ENCODE results near the gene BMP4.

Gene BMP4

DNA sequence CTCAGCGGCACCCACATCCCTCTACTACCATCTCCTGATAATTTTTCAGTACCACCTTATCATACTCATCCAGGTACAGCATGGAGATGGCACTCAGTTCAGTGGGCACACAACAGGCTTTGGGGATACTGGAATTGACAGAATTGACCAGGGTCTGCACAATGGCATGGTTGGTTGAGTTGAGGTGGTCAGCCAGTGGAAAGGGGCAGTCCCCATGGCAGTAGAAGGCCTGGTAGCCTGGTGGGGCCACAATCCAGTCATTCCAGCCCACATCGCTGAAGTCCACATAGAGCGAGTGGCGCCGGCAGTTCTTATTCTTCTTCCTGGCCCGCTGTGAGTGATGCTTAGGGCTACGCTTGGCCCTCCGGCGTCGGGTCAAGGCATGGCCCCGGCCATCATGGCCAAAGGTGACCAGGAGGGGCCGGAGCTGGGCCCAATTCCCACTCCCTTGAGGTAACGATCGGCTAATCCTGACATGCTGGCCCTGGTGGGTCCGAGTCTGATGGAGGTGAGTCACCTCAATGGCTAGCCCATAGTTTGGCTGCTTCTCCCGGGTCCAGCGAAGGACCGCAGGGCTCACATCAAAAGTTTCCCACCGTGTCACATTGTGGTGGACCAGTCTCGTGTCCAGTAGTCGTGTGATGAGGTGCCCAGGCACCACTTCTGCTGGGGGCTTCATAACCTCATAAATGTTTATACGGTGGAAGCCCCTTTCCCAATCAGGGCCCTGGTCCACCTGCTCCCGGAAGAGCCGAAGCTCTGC, 6.4 kb downstream of the BMP4 start:
- TF ChIP-seq, protein P1, sequence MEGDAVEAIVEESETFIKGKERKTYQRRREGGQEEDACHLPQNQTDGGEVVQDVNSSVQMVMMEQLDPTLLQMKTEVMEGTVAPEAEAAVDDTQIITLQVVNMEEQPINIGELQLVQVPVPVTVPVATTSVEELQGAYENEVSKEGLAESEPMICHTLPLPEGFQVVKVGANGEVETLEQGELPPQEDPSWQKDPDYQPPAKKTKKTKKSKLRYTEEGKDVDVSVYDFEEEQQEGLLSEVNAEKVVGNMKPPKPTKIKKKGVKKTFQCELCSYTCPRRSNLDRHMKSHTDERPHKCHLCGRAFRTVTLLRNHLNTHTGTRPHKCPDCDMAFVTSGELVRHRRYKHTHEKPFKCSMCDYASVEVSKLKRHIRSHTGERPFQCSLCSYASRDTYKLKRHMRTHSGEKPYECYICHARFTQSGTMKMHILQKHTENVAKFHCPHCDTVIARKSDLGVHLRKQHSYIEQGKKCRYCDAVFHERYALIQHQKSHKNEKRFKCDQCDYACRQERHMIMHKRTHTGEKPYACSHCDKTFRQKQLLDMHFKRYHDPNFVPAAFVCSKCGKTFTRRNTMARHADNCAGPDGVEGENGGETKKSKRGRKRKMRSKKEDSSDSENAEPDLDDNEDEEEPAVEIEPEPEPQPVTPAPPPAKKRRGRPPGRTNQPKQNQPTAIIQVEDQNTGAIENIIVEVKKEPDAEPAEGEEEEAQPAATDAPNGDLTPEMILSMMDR (IDR thresholded peaks at IDR 0.05; ENCODE audit: poor library complexity, severe bottlenecking): no peak
- no peak overlapping the region for H3K4me3 ChIP-seq (ENCODE audit: severe bottlenecking)

DNA sequence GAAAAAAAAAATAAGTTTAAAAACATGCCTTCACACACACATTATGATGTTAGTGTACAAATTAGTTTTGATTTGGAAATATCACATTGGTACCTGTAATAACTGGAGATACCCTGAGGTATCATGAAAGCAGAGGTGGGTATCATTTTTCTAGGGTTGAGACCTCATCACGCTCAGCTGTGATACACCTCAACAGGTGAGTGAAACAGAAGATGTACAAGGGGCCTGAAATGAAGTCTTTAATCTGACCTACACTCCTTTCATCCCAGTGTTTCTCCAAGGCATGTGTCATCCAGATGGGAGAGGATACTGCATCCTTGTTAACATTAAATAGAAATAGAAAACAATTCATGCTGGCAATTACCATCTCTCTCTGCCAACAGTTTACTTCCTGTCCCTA, 7.4 kb downstream of the BMP4 start:
- no peaks in the 10 kb centered on the region for H3K27me3 ChIP-seq (ENCODE audit: insufficient read depth, poor library complexity, severe bottlenecking)

More for the DNA sequence above, 6.4 kb downstream of the BMP4 start:
- peaks cover 9% of the 10 kb centered on the region for H3K27me3 ChIP-seq (ENCODE audit: insufficient read depth, poor library complexity, severe bottlenecking)
- H3K36me3 ChIP-seq (ENCODE audit: low read depth): no peaks in the 10 kb centered on the region
- no peak for DNase-seq (ENCODE audit: low spot score)
- no peaks in the 10 kb centered on the region for H3K9me3 ChIP-seq (ENCODE audit: severe bottlenecking)
- H3K4me1 ChIP-seq (ENCODE audit: insufficient read depth, poor library complexity, severe bottlenecking): no peaks in the 10 kb centered on the region
- no peak overlapping the region for H3K27ac ChIP-seq (ENCODE audit: poor library complexity, severe bottlenecking)
- no peak for ATAC-seq (ENCODE audit: low read depth)

DNA sequence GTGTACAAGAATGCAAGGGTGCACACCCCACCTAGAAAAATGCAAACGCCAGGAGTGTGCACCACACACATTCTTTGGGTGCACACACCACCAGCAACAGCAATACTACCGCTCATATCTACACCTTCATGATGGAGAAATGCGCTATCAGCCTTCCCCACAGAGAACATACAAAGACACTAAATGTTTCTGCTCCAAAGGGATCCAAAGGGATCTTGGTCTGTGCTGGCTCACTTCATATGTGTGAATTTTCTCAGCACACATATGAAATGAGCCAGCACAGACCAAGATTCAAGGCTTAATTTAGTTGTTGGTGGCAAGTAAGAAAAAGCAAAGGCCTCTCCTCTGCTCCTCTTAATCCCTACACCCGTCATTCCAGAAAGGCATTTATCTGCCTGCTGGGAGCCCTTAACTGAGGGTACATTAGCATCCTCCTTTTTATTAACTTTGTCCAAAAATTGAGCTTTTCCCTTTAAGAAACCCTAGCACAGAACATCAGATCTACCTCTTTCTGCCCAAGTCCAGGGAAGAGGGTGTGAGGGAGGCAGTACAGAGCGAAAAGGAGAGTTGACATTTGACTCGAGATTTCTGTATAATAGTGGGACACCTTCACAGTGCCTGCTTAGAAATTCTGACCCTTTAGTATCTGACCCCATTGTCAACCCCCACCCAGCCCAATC, 8.3 kb downstream of the BMP4 start:
- TF ChIP-seq, protein P1 (IDR thresholded peaks at IDR 0.05; ENCODE audit: poor library complexity, severe bottlenecking): no peak
- no peaks in the 10 kb centered on the region for H3K27me3 ChIP-seq (ENCODE audit: insufficient read depth, poor library complexity, severe bottlenecking)
- no peak for ATAC-seq (ENCODE audit: low read depth)
- no peak overlapping the region for H3K4me3 ChIP-seq (ENCODE audit: severe bottlenecking)
- H3K36me3 ChIP-seq (ENCODE audit: low read depth): no peaks in the 10 kb centered on the region
- no peaks in the 10 kb centered on the region for H3K4me1 ChIP-seq (ENCODE audit: insufficient read depth, poor library complexity, severe bottlenecking)
- DNase-seq (ENCODE audit: low spot score): no peak
- H3K27ac ChIP-seq (ENCODE audit: poor library complexity, severe bottlenecking): no peak overlapping the region
- no peaks in the 10 kb centered on the region for H3K9me3 ChIP-seq (ENCODE audit: severe bottlenecking)

More for the DNA sequence above, 7.4 kb downstream of the BMP4 start:
- Histone ChIP-seq H3K9me3 (ENCODE audit: severe bottlenecking) (no peaks in the 10 kb centered on the region), H3K4me3 (ENCODE audit: severe bottlenecking) (no peak overlapping the region), H3K4me1 (ENCODE audit: insufficient read depth, poor library complexity, severe bottlenecking) (no peaks in the 10 kb centered on the region), H3K27ac (ENCODE audit: poor library complexity, severe bottlenecking) (no peak overlapping the region), H3K36me3 (ENCODE audit: low read depth) (no peaks in the 10 kb centered on the region)
- no peak for DNase-seq (ENCODE audit: low spot score)
- TF ChIP-seq, protein P1 (IDR thresholded peaks at IDR 0.05; ENCODE audit: poor library complexity, severe bottlenecking): no peak
- no peak for ATAC-seq (ENCODE audit: low read depth)

DNA sequence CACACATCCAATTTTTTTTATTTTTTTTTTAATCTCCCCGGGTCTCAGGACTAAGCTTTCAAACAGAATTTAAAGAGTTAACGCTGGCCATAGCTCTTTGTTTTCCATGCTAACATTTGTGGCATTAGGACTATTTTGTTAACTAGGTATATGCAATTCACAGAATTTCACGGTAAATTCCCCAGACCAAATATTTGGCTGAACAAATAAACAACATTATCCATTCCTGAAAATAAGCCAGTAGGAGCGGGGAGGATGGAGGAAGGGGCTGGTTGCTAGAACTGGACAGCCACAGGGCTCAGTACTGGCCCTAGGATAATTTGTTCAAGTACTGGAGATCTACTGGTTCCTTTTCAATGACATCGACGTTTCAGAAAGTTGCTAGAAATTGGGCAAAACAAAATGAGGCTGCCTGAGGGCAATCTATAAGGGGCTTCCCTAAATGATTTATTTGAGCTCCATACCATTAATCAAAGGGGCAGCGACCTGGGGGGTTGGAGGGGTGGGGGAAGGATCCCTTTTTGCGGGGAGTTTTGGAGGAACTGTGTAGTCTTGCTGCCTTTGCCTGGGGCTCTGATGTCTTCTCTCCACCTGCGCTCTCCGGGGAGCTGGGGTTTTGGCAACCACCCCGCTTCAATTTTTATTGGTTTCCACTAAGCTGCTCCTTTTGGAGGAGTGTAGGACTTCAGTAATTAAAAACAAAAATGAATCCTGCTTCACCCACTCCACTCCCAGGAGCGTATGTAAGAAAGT, 9.0 kb downstream of the BMP4 start:
- Histone ChIP-seq H3K36me3 (ENCODE audit: low read depth) (no peaks in the 10 kb centered on the region), H3K4me1 (ENCODE audit: insufficient read depth, poor library complexity, severe bottlenecking) (no peaks in the 10 kb centered on the region), H3K4me3 (ENCODE audit: severe bottlenecking) (no peak overlapping the region), H3K9me3 (ENCODE audit: severe bottlenecking) (no peaks in the 10 kb centered on the region), H3K27ac (ENCODE audit: poor library complexity, severe bottlenecking) (no peak overlapping the region), H3K27me3 (ENCODE audit: insufficient read depth, poor library complexity, severe bottlenecking) (no peaks in the 10 kb centered on the region)
- DNase-seq (ENCODE audit: low spot score) (no peak), ATAC-seq (ENCODE audit: low read depth) (no peak)
- TF ChIP-seq, protein P1 (IDR thresholded peaks at IDR 0.05; ENCODE audit: poor library complexity, severe bottlenecking): no peak

Measured in RWPE2 (cell line).